ENCODE measurements around the gene LIN37. TPM values are rescaled to one million over a fixed set of nuclear protein-coding genes. Genes with fewer than 3 reads are reported as not detected.
A peak's percentile ranks its signal among the peaks of the same experiment; 100 is the strongest.
"Not testable (repeated sequence)": the region's sequence is repeated elsewhere in the genome, so short reads cannot be mapped to it uniquely, and the experiment has no call there.

The LIN37 gene
- total RNA-seq, 1 experiment from 2014 or later: 18.7 TPM

DNA sequence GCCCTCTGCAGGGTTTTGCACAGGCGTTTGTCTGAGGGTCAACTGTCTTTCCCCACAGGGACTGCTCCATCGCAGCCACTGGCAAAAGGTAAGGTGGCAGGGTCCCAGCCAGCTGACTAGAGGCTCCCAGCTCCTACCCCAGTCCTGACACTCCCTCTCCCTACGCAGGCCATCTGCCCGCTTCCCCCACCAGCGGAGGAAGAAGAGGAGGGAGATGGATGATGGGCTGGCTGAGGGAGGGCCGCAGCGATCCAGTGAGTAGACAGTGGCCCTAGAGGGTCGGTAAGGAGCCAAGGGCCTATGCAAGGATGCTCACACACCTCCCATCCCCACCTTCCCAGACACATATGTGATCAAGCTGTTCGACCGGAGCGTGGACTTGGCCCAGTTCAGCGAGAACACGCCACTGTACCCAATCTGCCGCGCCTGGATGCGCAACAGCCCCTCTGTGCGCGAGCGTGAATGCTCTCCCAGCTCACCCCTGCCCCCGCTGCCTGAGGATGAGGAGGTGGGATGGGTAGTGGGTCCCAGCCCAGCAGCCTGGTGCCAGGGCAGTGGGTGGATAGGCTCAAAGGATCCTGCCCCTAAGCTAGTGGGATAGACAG lies 4.5 kb downstream of the LIN37 start:
- DNase-seq (ENCODE audit: low read depth): no peak

DNA sequence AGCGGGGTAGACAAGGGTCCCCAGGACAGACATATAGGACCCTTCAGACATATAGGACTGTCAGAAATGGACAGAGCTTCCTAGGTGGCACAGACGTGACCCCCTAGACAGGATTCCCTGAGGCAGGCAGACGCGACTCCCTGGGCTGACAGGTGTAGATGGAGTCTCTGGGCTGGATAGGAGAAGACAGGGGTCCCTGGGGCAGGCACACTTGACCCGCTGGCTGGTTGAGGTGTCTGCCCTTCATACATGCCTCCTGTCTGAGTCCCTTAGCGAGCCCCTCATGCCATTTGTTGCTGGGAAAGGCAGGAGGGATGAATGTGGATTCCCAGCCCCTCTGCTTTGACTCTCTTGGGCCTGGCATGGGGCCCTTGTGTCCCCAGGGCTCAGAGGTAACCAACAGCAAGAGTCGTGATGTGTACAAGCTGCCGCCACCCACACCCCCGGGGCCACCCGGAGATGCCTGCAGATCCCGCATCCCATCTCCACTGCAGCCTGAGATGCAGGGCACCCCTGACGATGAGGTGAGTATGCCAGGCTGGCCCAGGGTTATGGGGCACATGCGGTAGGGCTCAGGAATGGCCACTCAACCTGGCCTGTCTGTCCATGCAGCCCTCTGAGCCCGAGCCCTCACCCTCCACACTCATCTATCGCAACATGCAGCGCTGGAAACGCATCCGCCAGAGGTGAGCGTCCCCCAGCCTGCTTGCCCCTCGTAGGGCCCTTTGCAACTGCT lies 5.4 kb downstream of the LIN37 start:
- no peak for DNase-seq (ENCODE audit: low read depth)

DNA sequence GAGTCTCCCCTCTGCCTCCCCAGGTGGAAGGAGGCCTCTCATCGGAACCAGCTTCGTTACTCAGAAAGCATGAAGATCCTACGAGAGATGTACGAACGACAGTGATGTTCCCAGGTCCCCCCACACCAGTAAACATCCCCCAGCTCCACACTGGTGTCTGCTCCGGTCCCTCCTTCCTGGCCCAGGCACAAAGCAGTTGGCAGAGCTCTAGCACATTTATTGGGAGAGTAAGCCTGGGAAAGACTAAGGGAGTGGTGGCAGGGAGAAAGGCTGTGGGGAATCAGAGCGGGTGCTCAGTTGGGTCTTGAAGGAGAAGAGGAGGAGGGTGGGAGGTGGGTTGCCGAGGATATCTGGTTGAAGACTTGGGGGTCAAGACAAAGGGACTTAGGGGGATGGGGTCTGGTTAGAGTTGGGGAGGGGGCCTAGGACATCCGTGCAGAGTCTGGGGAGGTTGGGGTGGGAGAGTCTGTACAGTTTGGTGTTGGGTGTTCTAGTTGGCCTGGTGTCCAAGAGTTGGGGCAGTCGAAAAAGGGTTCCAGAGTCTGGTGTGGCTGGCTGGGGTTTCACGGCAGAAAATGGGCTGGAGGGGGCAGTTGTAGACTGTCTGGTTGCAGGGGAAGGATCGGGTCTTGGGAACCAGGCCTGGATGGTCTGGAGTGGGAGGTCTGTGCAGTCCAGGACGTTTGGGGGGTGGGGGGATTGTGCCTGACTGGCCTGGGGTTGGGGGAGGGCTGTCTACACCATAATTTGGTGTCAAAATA lies 6.2 kb downstream of the LIN37 start:
- no peak for DNase-seq (ENCODE audit: low read depth)

DNA sequence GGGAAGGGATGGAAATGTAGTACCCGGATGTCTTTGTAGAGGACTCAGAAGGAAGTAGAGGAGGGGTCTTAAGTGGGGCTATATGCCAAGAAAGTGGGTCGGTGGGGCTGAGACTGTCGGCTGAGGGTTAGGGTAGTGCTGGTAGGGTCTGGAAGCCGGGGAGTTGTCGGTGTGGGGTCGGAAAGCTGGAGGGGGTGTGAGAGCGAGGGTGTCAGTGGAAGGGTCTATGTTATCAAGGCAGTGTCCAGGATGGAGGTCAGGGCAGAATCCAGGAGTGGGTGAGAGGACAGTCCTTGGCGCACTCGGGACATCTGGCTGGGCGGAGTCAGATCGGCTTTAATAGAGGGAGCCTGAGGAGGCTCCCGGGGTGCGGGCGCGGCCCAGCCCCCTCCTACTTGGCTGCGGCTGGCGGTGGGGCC lies 6.8 kb downstream of the LIN37 start:
- no peak for DNase-seq (ENCODE audit: low read depth)

DNA sequence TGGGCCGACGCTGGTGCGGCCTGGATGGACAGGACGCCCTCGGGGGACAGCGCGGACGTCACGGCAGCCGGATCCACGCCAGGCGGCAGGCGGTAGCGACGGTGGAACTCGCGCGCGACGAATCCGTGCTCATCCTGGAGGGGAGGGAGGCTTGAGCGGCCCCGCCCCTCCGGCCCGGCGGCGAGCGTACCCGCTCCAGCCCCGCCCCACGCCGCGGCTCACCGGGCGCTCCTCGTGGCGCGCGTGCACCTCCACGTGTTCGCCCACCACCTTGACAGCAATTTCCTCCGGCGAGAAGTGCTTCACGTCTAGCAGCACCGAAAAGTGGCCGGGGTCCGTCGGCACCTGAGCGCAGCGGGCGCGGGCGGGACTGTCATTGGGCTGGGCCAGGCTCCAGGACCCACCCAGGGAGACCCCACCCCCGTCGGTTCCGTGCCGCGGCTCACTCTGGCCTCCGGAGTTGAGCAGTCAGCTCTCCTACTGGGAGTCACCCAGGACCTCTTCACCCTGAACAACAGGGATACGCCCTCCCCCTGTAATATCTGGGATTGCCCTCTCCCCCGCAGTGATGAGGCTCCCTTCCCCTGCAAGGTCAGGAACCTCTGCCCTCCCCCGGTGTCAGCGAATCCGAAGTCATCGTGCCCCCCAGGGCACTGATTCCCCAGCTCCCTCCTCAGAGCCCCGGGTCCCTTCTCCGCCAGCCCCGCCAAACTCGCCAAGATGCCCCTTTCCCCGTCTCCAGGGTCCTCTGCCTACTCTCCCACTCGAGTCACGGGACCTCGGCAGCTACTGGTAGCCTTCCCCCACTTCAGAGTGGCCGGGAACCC lies 7.4 kb downstream of the LIN37 start:
- DNase-seq (ENCODE audit: low read depth): no peak

DNA sequence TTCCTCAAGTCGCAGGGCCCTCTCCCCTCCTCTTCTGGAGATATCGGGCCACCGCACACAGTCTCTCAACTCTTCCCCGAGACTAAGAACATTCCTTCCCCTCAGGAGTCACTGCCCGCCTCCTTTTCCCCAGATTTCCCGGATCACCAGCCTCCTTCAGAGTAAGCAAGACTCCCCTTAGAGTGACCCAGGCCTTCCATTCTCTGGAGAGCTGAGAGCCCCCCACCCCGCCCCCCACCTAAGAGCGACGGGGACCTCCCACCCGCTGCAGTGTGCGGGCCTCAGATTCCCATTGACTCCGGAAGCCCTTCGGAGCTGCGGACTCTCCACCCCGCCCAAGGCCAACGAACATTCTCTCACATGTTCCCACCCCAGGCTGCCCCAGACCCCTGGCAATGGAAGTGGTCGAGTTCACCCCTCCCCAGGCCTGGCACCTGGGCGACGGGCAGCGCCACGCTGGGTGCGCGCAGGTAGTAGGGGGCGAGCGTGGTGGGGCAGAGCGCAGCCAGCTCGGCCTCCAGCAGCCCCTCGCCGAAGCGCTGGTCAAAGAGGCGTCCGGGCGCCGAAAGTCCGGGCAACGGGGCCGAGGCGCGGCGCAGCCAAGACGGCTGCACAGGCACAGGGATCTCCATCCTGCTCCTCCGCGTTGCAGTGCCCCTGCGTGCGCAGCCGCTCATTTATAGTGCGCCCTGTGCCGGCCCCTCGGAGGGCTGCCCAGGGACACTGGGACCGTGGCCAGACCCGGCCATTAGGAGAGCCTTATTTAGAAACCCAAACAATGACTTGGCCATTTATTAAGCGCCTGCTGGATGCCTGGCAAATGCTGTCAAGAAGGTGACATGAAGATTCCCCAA lies 8.2 kb downstream of the LIN37 start, which contains the start of gene HSPB6:
Gene HSPB6 (minus strand): TSS at position 653 of the 854 bp plus-strand sequence. CDS start 21 bp downstream, at position 632.
- DNase-seq (ENCODE audit: low read depth): no peak

DNA sequence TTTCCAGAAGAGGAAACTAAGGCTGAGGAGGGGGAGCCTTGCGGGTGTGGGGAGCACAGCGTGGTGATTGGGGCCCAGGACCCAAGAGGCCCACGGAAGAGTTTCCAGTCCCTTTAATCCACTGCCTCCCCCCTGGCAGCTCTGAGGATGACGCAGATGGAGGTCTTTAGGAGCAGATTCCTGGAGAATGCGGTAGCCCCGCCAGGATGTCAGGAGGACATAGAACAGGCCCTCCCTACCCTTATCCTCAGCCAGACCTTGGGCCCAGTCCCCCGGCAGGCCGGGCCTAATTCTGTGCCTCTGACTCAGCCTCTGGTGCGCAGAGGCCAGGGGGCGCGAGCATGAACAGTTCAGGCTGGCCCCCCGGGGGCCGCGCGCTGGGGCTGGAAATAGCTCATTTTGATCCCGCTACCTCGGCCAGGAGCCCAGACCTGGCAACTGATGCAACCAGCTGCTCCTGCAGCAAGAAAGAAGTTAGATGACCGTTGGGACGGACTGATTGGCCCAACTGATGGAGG lies 8.9 kb downstream of the LIN37 start:
- peak; percentile 85 for DNase-seq (ENCODE audit: low read depth)

DNA sequence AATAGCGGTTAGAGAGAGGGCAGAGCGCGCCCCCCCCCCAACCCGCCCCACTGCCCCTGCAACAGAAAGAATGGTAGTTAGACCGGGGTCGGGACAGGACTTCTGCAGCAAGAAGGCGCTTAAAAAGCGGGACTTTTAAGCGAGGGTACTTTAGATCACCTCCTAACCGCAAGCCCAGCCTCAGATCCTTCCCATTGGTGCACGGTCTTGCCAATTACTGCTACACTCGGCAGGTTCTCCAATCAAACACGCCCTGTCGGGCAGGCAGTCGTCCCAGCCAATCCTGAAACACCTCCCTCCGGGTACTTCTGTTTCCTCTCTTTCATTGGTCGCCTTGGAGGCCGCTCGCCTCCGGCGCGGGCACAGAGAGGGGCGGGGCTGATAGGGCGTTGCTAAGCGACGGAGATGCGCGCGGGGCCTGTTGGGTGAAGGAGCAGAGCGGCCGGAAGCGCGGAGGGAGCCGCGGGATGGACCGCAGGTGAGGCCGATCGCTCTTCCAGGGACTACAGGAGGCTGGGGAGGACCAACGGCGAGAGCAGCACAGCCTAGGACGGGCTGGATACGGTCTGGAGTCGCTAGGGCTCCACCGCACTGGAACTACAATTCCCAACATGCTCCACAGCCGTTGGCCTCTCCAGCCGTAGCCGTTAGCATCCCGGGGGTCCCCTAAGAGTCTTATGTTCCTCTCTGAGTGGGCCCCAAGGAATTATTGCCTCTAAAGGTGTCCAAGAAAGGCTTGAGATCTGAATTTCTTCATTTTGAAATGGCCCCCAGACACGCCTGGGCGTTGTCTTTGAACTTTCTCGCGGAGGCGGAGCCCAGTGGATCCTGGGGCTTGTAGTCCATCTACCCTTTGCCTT lies 9.6 kb downstream of the LIN37 start, which contains the start of gene PROSER3:
Gene PROSER3 (plus strand): TSS at position 428 of the 860 bp plus-strand sequence. CDS start 40 bp downstream, at position 468.
- DNase-seq (ENCODE audit: low read depth): peak; percentile 99

DNA sequence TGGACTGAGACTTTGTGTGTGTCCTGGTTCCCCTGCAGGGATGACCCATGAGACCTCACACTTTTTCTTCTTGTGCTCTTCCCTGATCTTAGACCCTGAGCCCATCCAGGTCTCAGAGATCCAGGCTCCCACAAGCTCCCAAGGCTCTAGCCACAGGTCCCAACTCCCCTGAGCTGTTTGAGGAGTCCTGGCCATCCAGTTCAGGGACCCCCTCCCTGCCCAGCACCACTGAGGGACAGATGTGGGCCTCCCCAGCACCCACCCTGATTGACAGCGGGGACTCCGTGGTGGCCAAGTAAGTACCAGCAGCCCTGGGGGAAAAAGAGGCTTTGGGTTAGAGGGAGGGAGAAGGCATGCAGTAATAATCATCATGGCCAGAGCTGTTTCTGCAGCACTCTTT lies 11.3 kb downstream of the LIN37 start:
- no peak for DNase-seq (ENCODE audit: low read depth)

DNA sequence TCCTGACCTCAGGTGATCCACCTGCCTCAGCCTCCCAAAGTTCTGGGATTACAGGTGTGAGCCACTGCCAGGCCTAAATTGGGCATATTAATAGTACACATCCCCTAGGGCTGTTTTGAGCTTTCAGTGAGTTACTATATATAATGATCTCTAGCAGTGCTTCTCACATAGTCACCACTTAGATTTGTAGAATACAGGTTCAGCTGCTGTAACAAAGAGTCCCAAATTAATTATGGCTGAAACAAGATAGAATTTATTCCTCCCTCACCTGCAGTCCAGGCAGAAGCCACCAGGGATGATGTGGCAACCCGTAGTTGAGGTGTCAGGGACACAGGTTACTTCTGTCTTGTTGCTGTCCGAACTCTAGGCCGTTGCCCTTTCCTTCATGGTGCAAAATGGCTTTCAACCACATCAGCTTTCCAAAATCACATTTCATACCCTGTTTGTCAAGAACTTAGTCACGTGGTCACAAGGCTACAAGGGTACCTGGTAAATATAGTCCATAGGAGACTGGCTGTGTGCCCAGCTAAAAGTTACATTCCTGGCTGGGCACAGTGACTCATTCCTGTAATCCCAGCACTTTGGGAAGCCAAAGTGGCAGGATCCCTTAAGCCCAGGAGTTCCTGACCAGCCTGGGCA lies 12.5 kb downstream of the LIN37 start:
- DNase-seq (ENCODE audit: low read depth): peak; percentile 47

DNA sequence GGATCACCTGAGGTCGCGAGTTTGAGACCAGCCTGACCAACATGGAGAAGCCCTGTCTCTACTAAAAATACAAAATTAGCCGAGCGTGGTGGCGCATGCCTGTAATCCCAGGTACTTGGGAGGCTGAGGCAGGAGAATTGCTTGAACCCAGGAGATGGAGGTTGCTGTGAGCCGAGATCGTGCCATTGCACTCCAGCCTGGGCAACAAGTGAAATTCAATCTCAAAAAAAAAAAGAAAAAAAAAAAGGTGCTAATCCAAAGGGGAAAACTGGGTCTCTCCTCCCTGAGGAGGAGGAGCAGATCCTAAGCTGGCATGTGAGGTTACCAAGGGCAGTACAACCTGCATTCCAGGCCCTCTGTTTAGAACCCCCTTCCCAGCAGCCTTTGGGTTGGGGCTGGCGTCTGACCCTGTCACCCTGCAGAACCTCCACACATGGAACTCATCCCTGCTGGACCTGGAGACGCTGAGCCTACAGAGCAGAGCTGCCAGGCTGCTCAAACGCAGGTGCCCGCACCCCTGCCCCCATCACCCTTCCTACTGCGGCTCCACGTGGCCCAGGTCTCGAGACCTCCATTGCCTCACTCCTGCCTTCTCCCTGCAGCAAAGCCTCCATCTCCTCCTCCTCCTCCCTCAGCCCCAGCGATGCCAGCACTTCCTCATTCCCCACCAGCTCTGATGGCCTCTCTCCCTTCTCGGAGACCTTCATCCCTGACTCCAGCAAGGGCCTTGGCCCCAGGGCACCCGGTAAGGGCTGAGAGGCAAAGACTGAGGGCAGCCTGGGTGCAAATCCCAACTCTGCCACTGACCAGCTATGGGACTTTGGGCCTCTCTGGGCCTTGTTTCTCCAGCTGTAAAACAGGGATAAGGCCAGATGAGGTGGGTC lies 16.3 kb downstream of the LIN37 start:
- no peak for DNase-seq (ENCODE audit: low read depth)

DNA sequence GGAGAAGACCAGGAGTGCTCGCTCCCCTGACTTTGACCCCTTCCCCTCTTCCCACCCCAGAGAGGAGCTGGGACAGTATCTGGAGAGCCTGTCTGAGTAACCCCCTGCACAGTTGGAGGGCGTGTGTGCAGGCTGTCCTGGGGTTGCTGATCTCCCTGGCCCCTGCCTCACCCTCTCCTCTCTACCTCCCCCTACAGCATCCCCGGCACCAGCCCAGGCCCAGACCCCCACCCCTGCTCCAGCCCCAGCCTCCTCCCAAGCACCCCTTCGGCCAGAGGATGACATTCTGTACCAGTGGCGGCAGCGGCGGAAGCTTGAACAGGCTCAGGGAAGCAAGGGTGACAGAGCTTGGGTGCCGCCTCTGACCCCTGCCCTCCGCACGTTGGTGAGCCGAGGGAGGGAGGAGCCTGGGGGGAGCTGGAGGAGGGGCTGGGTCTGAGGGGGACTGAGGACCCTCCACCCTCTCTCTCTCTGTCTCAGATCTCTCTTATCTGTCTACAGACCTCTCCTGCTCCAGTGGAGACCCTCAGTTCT lies 18.3 kb downstream of the LIN37 start:
- no peak for DNase-seq (ENCODE audit: low read depth)

DNA sequence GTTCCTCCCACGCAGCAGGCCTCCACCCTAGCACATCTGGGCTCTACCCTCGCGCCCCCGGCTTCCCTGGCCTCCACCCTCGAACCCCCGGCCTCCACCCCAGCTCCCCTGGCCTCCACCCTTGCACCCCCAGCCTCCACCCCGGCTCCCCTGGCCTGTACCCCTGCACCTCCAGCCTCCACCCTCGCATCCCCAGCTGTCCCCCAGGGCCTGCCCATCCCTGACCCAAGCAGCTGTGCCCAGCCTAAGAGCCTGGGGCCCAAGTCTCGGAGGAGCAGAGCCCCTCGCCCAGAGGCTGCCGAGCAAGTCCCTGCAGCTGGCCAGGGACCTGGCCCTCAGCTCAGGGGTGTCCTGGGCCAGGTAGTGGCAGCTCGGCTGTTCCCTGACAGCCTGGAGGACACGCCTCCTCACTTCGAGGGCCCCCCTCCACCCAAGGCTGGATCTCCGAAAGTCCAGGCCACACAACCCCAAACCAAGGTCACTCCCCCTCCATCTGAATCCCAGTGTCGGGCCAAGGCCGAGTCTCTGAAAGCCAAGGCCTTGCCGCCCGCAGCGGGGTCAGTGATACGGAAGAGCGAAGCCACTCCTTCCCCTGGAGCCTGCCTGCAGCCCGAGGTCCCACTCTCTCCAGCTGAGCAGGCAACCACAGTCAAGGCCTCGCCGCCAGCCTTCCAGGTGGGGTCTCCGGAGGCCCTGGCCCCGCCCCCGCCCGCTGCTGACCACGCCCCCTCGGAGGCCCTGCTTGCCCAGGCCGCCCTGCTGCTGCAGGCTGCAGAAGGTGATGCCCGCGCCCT lies 19.1 kb downstream of the LIN37 start:
- DNase-seq (ENCODE audit: low read depth): no peak

DNA sequence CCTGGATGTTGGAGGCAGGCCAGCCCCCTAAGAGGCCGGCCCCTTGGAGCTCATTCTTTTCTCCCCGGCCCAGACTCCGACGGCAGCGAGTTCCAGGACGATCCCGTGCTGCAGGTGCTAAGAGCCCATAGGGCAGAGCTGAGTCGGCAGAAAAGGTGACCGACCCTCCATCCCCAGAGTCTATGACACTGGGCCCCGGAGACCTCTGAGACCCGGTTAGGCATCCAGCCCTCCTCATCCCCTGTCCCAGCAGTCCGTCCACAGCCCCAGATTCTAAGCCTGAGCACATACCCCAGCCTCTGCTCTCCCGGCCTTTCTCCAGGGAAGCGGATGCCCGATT lies 19.7 kb downstream of the LIN37 start:
- no peak for DNase-seq (ENCODE audit: low read depth)

DNA sequence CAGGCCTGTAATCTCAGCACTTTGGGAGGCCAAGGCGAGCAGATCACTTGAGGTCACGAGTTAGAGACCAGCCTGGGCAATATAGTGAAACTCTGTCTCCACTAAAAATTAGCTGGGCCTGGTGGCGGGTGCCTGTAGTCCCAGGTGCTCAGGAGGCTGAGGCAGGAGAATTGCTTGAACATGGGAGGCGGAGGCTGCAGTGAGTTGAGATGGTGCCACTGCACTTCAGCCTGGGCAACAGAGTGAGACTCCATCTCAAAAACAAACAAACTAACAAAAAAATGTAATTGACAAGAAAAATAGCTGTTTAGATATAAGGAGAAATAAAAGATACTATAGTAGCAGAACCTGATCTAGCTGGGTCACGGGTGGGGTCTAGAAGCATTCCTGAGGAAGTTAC lies 24.0 kb downstream of the LIN37 start:
- DNase-seq (ENCODE audit: low read depth): not testable (repeated sequence)

DNA sequence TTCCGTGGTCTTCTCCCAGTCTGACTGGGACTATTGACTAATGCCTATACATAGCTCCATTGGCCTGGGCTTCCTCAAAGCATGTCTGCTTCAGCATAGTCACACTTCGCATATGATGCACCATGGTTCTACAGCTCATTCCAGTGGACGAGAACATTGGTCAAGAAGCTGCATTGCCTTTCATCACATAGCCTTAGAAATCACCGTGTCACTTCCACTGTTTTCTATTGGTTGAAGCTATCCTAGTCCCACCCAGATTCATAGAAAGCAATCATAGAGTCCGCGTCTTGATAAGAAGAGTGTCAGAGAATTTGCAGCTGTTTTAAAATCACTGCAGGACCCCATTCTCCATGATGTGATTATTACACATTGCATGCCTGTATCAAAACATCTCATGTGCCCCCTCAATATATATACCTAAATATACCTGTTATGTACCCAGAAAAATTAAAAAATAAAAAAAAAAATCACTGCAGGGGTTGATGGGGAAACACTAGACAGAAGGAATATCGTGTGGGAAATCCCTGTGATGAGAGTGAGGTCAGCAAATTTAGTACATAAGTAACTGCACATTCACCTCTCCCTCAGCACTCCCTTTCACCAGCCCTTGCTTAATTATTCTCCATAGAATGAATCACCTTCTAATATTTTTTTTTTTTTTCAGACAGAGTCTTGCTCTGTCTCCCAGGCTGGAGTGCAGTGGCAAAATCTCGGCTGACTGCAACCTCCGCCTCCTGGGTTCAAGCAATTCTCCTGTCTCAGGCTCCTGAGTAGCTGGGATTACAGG lies 24.8 kb downstream of the LIN37 start:
- peak; percentile 12 for DNase-seq (ENCODE audit: low read depth)

Measured in LHCN-M2 (cell line).